Measurements from ENCODE around the gene TYRP1.

TYRP1 gene

GRCh38 chr9:12696931-12697622 is 3.9 kb downstream of the TYRP1 start:
- no peak for DNase-seq (ENCODE audit: low read depth in 2 of 2)

- no peak for DNase-seq (ENCODE audit: low read depth in 2 of 2)
These were observed 4.5 kb downstream of the TYRP1 start for GRCh38 chr9:12697719-12698118.

- no peak for DNase-seq (ENCODE audit: low read depth in 2 of 2)
These were observed 5.1 kb downstream of the TYRP1 start for GRCh38 chr9:12698266-12698665.

- no peak for DNase-seq (ENCODE audit: low read depth in 2 of 2)
These were observed 5.8 kb downstream of the TYRP1 start for GRCh38 chr9:12698986-12699385.

GRCh38 chr9:12699529-12699928 is 6.3 kb downstream of the TYRP1 start:
- no peak for DNase-seq (ENCODE audit: low read depth in 2 of 2)

- DNase-seq (ENCODE audit: low read depth in 2 of 2): no peak
These were observed 7.9 kb downstream of the TYRP1 start for GRCh38 chr9:12701126-12701525.

GRCh38 chr9:12702160-12702758 is 9.1 kb downstream of the TYRP1 start:
- DNase-seq (ENCODE audit: low read depth in 2 of 2): no peak

- no peak for DNase-seq (ENCODE audit: low read depth in 2 of 2)
These were observed 10.8 kb downstream of the TYRP1 start for GRCh38 chr9:12703996-12704395.

- DNase-seq (ENCODE audit: low read depth in 2 of 2): no peak
These were observed 12.7 kb downstream of the TYRP1 start for GRCh38 chr9:12705738-12706391.

GRCh38 chr9:12708562-12709298 is 15.5 kb downstream of the TYRP1 start:
- DNase-seq (ENCODE audit: low read depth in 2 of 2): no peak

GRCh38 chr9:12712532-12712931 is 19.3 kb downstream of the TYRP1 start:
- no peak for DNase-seq (ENCODE audit: low read depth in 2 of 2)

- no peak for DNase-seq (ENCODE audit: low read depth in 2 of 2)
These were observed 22.1 kb downstream of the TYRP1 start for GRCh38 chr9:12715268-12715667.

- no peak for DNase-seq (ENCODE audit: low read depth in 2 of 2)
These were observed 23.8 kb downstream of the TYRP1 start for GRCh38 chr9:12716823-12717600.

- DNase-seq (ENCODE audit: low read depth in 2 of 2): no peak
These were observed 24.7 kb downstream of the TYRP1 start for GRCh38 chr9:12717907-12718306.

GRCh38 chr9:12718482-12719026 is 25.4 kb downstream of the TYRP1 start:
- DNase-seq (ENCODE audit: low read depth in 2 of 2): no peak

GRCh38 chr9:12719431-12719830 is 26.2 kb downstream of the TYRP1 start:
- no peak for DNase-seq (ENCODE audit: low read depth in 2 of 2)

- DNase-seq (ENCODE audit: low read depth in 2 of 2): no peak
These were observed 27.4 kb downstream of the TYRP1 start for GRCh38 chr9:12720551-12720950.

GRCh38 chr9:12722131-12722530 is 28.9 kb downstream of the TYRP1 start:
- DNase-seq (ENCODE audit: low read depth in 2 of 2): no peak

- DNase-seq (ENCODE audit: low read depth in 2 of 2): no peak
These were observed 30.3 kb downstream of the TYRP1 start for GRCh38 chr9:12723409-12724028.

GRCh38 chr9:12726795-12727194 is 33.6 kb downstream of the TYRP1 start:
- no peak for DNase-seq (ENCODE audit: low read depth in 2 of 2)

- DNase-seq (ENCODE audit: low read depth in 2 of 2): no peak
These were observed 37.0 kb downstream of the TYRP1 start for GRCh38 chr9:12730198-12730597.
